Upper lobe of right lung (tissue), 1 donor: ENCODE measurements around the gene STK36. TPM values are rescaled to one million over a fixed set of nuclear protein-coding genes. Genes with fewer than 3 reads are reported as not detected.

ENCODE experiments used
- ATAC-seq: fragments of 200-7000 bp; cut with Tn5 transposase; one replicate; pipeline ENCODE4 v1.9.1; 2020; ENCODE audit warnings: mild to moderate bottlenecking, moderate library complexity
- DNase-seq: peaks from one replicate; pipeline ENCODE4 v3.0.0-alpha.2; 2020
- H3K27ac ChIP-seq: fragments of 200-600 bp; one replicate; pipeline ENCODE4 v1.8.0; 2022
- H3K27me3 ChIP-seq: fragments of 200-600 bp; one replicate; pipeline ENCODE4 v1.8.0; 2022; ENCODE audit warnings: mild to moderate bottlenecking
- H3K36me3 ChIP-seq: fragments of 200-600 bp; one replicate; pipeline ENCODE4 v1.8.0; 2022
- H3K4me1 ChIP-seq: fragments of 200-600 bp; one replicate; pipeline ENCODE4 v1.8.0; 2022
- H3K4me3 ChIP-seq: fragments of 200-600 bp; one replicate; pipeline ENCODE4 v1.8.0; 2022; ENCODE audit warnings: mild to moderate bottlenecking
- H3K9me3 ChIP-seq: fragments of 200-600 bp; one replicate; pipeline ENCODE4 v1.8.0; 2022
- intact Hi-C: fragments of 100-400 bp; cut with DNase I; formaldehyde crosslinking; loops from one replicate; pipeline ENCODE4 v1.11.0; 2022
- total RNA-seq: library from RNA; stranded (reverse); fragmentation: NEBNext Ultra II Directional; extraction: Animal tissue kit (Norgen Biotek cat#: 25700); gene quantifications from one replicate; pipeline ENCODE4 v1.2.1, GENCODE V29; 2021
- TF ChIP-seq, protein P1 (sequence below): fragments of 200-600 bp; IDR thresholded peaks from one replicate; pipeline ENCODE4 v1.8.0; 2022; ENCODE audit warnings: antibody characterized with exemption
- donor health status: DM: no; HTN: yes; CAD: no; lungs with severe emphysema.

The STK36 gene
- total RNA-seq, 1 donor from 2014 or later, result 35.2 TPM

DNA sequence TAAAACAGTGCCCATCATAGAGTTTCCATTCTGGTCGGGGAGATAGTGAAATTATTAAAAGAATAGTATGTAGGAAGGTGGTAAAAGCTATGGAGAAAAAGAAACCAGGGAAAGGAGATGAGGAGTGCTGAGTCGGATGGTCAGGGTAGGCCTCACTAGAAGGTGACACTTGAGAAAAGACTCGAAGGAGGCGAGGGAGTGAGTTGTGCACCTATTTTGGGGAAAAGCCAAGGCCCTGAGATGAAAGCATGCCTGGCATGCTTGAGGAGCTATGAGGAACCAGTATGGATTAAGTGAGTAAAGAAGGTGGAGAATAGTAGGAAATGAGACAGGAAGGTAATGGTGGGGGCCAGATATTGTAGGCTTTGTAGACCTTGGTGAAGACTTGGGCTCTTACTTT, 31.5 kb downstream of the STK36 start:
- Histone ChIP-seq H3K27ac (no peak overlapping the region), H3K9me3 (no peaks in the 10 kb centered on the region), H3K4me1 (no peaks in the 10 kb centered on the region), H3K27me3 (no peaks in the 10 kb centered on the region), H3K36me3 (peaks cover 13% of the 10 kb centered on the region), H3K4me3 (no peak overlapping the region)
- intact Hi-C loops, result no loop called here
- ATAC-seq, result peak; percentile 66
- no peak for DNase-seq
- TF ChIP-seq, protein P1, sequence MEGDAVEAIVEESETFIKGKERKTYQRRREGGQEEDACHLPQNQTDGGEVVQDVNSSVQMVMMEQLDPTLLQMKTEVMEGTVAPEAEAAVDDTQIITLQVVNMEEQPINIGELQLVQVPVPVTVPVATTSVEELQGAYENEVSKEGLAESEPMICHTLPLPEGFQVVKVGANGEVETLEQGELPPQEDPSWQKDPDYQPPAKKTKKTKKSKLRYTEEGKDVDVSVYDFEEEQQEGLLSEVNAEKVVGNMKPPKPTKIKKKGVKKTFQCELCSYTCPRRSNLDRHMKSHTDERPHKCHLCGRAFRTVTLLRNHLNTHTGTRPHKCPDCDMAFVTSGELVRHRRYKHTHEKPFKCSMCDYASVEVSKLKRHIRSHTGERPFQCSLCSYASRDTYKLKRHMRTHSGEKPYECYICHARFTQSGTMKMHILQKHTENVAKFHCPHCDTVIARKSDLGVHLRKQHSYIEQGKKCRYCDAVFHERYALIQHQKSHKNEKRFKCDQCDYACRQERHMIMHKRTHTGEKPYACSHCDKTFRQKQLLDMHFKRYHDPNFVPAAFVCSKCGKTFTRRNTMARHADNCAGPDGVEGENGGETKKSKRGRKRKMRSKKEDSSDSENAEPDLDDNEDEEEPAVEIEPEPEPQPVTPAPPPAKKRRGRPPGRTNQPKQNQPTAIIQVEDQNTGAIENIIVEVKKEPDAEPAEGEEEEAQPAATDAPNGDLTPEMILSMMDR, result no peak

DNA sequence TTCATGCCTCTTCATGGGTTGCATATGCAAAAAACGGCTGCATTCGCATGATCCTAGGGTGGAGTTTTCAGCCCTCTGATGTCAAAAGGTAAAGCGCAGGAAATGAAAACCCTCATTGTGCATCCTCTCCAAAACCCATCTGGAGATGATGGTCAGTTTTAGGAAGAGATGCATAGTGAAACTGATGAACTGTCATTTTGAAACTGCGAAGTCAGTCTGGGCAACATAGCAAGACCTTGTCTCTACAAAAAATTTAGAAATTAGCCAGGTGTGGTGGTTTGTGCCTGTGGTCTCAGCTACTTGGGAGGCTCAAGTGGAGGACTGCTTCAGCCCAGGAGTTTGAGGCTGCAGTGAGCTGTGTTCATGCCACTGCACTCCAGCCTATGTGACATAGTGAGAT, 36.2 kb downstream of the STK36 start:
- Histone ChIP-seq H3K27ac (no peak overlapping the region), H3K27me3 (no peaks in the 10 kb centered on the region), H3K9me3 (no peaks in the 10 kb centered on the region), H3K36me3 (no peaks in the 10 kb centered on the region), H3K4me3 (no peak overlapping the region), H3K4me1 (peaks cover 8% of the 10 kb centered on the region)
- TF ChIP-seq, protein P1, result no peak
- DNase-seq, result no peak
- intact Hi-C loops, result no loop called here
- ATAC-seq, result no peak

DNA sequence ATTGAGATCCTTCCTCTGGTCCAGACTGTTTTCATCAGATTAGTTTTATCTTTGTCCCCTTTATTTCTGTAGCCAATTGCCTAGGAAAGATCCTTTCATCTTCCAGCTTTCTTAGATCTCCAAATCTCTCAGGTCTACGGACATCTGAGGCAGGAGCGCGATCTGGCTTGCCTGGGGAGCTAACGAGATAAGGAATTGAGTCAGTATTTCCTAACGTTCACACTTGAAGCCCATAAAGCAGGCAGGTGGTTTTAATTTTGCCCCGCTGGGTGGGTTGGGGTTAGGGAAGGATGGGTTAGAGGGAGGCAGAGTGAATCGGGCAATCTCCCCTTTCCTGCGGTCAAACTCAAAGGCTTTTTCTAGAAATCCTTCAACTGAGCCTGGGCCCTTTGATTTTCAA, 38.0 kb downstream of the STK36 start:
- Histone ChIP-seq H3K27ac (no peak overlapping the region), H3K9me3 (no peaks in the 10 kb centered on the region), H3K36me3 (no peaks in the 10 kb centered on the region), H3K27me3 (no peaks in the 10 kb centered on the region), H3K4me1 (peaks cover 11% of the 10 kb centered on the region), H3K4me3 (peak overlapping the region; percentile 94)
- intact Hi-C loops, result no loop called here
- TF ChIP-seq, protein P1, result no peak
- ATAC-seq (no peak), DNase-seq (no peak)

DNA sequence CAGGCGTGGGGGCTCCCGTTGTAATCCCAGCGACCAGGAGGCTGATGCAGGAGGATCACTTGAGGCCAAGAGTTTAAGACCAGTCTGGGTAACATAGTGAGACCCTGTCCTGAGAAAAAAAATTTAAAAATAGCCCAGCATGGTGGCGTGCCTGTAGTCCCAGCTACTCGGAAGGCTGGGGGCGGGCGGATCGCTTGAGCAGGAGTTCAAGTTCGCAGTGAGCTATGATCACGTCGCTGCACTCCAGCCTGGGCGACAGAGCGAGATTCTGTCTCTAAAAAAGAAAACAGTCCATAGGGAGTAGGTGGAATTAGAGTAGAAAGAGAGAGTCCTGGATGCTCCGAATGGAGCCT, 38.4 kb downstream of the STK36 start:
- Histone ChIP-seq H3K4me3 (peak overlapping the region; percentile 94), H3K9me3 (no peaks in the 10 kb centered on the region), H3K27me3 (no peaks in the 10 kb centered on the region), H3K4me1 (peaks cover 13% of the 10 kb centered on the region), H3K36me3 (no peaks in the 10 kb centered on the region), H3K27ac (no peak overlapping the region)
- DNase-seq (no peak), ATAC-seq (no peak)
- intact Hi-C loops, result no loop called here
- TF ChIP-seq, protein P1, result no peak

DNA sequence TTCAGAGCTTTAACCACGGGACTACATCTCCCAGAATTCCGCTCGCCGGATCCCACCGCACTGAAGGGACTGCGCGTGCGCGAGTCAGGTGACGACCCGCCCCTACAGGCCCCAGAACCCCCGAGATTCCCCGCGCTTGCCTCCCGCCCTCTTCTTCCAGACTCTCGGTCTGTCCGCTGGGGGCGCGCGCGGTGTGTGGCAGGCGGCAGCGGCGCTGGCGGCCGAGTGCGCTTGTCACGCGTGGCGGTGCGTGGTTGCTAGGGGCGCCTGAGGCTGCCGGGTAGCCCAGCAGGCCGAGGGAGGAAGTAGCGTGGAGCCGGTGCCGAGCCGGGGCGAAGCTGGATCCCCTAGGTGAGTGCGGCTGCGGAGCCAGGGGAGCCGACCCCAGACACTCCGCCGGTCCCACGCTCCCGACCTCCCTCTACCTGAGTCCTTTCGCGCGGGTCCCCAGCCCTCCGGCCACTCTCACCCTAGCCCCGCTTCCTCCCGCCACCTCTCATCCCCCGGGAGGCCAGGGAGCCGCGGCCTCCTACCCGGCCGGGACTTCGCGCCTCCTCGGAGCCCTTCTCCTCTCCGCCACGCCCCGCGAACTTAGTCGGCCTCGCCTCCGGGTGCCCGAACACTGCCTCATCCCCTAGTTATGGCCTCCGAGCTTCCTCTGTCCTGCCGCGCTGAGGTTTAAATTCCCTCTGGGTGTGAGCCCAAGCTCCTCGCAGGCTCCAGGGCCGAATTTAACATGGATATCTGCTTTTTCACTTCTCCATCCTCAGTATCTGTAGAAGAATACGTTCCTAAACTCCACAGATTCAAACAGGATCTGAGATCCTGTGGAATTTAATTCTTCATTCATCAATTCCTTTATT, 39.0 kb downstream of the STK36 start, which contains the start of gene TTLL4:
TSS of gene TTLL4 (plus strand) at position 149 of the 863 bp plus-strand sequence. CDS start 26,842 bp downstream, outside the sequence.
- Histone ChIP-seq H3K27ac (peak within 1 kb of the TSS; percentile 89), H3K27me3 (no peaks in the 10 kb centered on the region), H3K36me3 (peaks cover under 1% of the 10 kb centered on the region), H3K9me3 (no peaks in the 10 kb centered on the region), H3K4me3 (peak within 1 kb of the TSS; percentile 94), H3K4me1 (peaks cover 13% of the 10 kb centered on the region)
- DNase-seq, result peak; percentile 100
- ATAC-seq, result peak; percentile 99
- intact Hi-C loops, result no loop called here
- TF ChIP-seq, protein P1, result peak; percentile 92
